Lung (tissue), 12 donors: ENCODE data around the gene LYPD3. TPM values are rescaled to one million over a fixed set of nuclear protein-coding genes. Genes with fewer than 3 reads are reported as not detected.
"Not testable (repeated sequence)": the region's sequence is repeated elsewhere in the genome, so short reads cannot be mapped to it uniquely, and the experiment has no call there.

Experiments used
- ATAC-seq: fragments of 200-7000 bp; cut with Tn5 transposase; one replicate; pipeline ENCODE4 v1.9.1; 2020; ENCODE audit warnings: moderate number of reproducible peaks; ENCODE audit not compliant: insufficient read depth, low FRiP score
- DNase-seq, 3 donors: peaks; one replicate each; pipeline ENCODE4 v3.0.0-alpha.2; 2013 to 2017
- H3K27ac ChIP-seq, 2 donors: one replicate each; pipeline ENCODE4 v1.5.1; 2013; ENCODE audit warnings: mild to moderate bottlenecking in 2 of 2, moderate library complexity in 2 of 2, control low read depth in 1 of 2, inconsistent platforms in 1 of 2, low read depth in 1 of 2, low read length in 1 of 2
- H3K27me3 ChIP-seq, 3 donors: one replicate each; pipeline ENCODE4 v1.5.1; 2013; ENCODE audit warnings: low read length in 2 of 3; ENCODE audit not compliant: control insufficient read depth in 3 of 3, insufficient read depth in 3 of 3
- H3K36me3 ChIP-seq, 4 donors: one replicate each; pipeline ENCODE4 v1.5.1; 2013; ENCODE audit warnings: low read length in 4 of 4, mild to moderate bottlenecking in 1 of 4, moderate library complexity in 1 of 4; ENCODE audit not compliant: control insufficient read depth in 4 of 4, insufficient read depth in 4 of 4
- H3K4me1 ChIP-seq, 5 donors: one replicate each; pipeline ENCODE4 v1.5.1; 2013; ENCODE audit warnings: low read length in 5 of 5, mild to moderate bottlenecking in 2 of 5, moderate library complexity in 1 of 5; ENCODE audit not compliant: control insufficient read depth in 5 of 5, insufficient read depth in 5 of 5
- H3K4me3 ChIP-seq: one replicate; pipeline ENCODE4 v1.5.1; 2013; ENCODE audit warnings: mild to moderate bottlenecking, control low read depth, moderate library complexity
- H3K9ac ChIP-seq, 2 donors: one replicate each; pipeline ENCODE4 v1.5.1; 2013; ENCODE audit warnings: low read length in 2 of 2, control low read depth in 1 of 2; ENCODE audit not compliant: insufficient read depth in 1 of 2
- H3K9me3 ChIP-seq, 4 donors: one replicate each; pipeline ENCODE4 v1.5.1; 2013; ENCODE audit warnings: low read length in 3 of 4, mild to moderate bottlenecking in 1 of 4, moderate library complexity in 1 of 4; ENCODE audit not compliant: control insufficient read depth in 4 of 4, insufficient read depth in 3 of 4
- CTCF ChIP-seq: IDR thresholded peaks from 2 replicates; pipeline ENCODE4 v1.5.1; 2012; ENCODE audit warnings: mild to moderate bottlenecking; ENCODE audit errors: control extremely low read depth, extremely low read depth
- WGBS, 2 donors: extraction: QIAGEN DNeasy Blood & Tissue Kit; methylation state at CpG; one replicate each; pipeline ENCODE4 v1.1.7; 2013; 5-methylcytosine and 5-hydroxymethylcytosine counted together
- polyA plus RNA-seq, 2 donors: library from polyadenylated mRNA; stranded (reverse); fragments of 200-250 nt; gene quantifications; one replicate each; pipeline ENCODE4 v1.2.1, GENCODE V29; 2013
- total RNA-seq, 2 donors: library from RNA; depleted of rRNA in 1 of 2; stranded (reverse); fragments of >200 nt in 1 of 2; gene quantifications; one replicate each; pipeline ENCODE4 v1.2.1, GENCODE V29; 2014 to 2021
- donor health status: control.
- donor health status: control.
- donor health status: Bipolar disorder and iron deficiency.
- donor health status: healthy.
- donor health status: DM: yes; HTN: yes; CAD: no.

Gene LYPD3
- total and polyA plus RNA-seq, 4 donors: 0.28 to 1.7 (median 0.95) TPM

- Histone ChIP-seq H3K4me1 (peaks cover 0 to 6% (median 2%) of the 10 kb centered on the region in 5 donors), H3K36me3 (no peaks in the 10 kb centered on the region), H3K27me3 (no peaks in the 10 kb centered on the region), H3K9me3 (no peaks in the 10 kb centered on the region), H3K4me3 (no peak overlapping the region), H3K9ac (no peak overlapping the region), H3K27ac (no peak overlapping the region)
- ATAC-seq: no peak
- DNase-seq: no peak
- 88 to 92% methylated on average over 6 of the region's 6 CpGs for WGBS, 2 donors
- no peak for TF ChIP-seq CTCF
Measured at GRCh38 chr19:43437712-43438111, 27.7 kb downstream of the LYPD3 start.

GRCh38 chr19:43437284-43437683 is 28.1 kb downstream of the LYPD3 start:
- not testable (repeated sequence) for H3K36me3 ChIP-seq, ATAC-seq
- WGBS, 2 donors: 78 to 93% methylated on average over 11 of the region's 11 CpGs

GRCh38 chr19:43435775-43436174 is 29.6 kb downstream of the LYPD3 start:
- no peak for TF ChIP-seq CTCF
- H3K4me3 ChIP-seq: no peak overlapping the region
- no peak overlapping the region for H3K27ac ChIP-seq
- H3K9ac ChIP-seq: no peak overlapping the region
- no peaks in the 10 kb centered on the region for H3K9me3 ChIP-seq
- no peaks in the 10 kb centered on the region for H3K27me3 ChIP-seq
- H3K4me1 ChIP-seq: peaks cover 0 to 6% (median 2%) of the 10 kb centered on the region in 5 donors
- WGBS, 2 donors: 89% methylated on average over 3 of the region's 3 CpGs
- ATAC-seq (no peak), DNase-seq (no peak)
- H3K36me3 ChIP-seq: no peaks in the 10 kb centered on the region

More at GRCh38 chr19:43437284-43437683, 28.1 kb downstream of the LYPD3 start:
- not testable (repeated sequence) for DNase-seq, H3K9me3 ChIP-seq, H3K27me3 ChIP-seq, H3K4me3 ChIP-seq, H3K9ac ChIP-seq, H3K4me1 ChIP-seq, H3K27ac ChIP-seq

GRCh38 chr19:43433689-43434088 is 31.7 kb downstream of the LYPD3 start:
- DNase-seq (no peak), ATAC-seq (no peak)
- no peak for TF ChIP-seq CTCF
- Histone ChIP-seq H3K27me3 (no peaks in the 10 kb centered on the region), H3K9me3 (no peaks in the 10 kb centered on the region), H3K4me1 (peaks cover 0 to 6% (median under 1%) of the 10 kb centered on the region in 5 donors), H3K36me3 (no peaks in the 10 kb centered on the region), H3K4me3 (no peak overlapping the region), H3K27ac (no peak overlapping the region), H3K9ac (no peak overlapping the region)
- 90 to 97% methylated on average over 6 of the region's 6 CpGs for WGBS, 2 donors
